Astrocyte of the spinal cord (primary cell): Measurements from ENCODE around the gene CCN5.
A peak's percentile ranks its signal among the peaks of the same experiment; 100 is the strongest.

Source experiments
- DNase-seq: peaks from one replicate; pipeline ENCODE4 v3.0.0; 2011; ENCODE audit warnings: low read depth, low spot score
- H3K4me3 ChIP-seq: 2 replicates; pipeline ENCODE4 v1.5.1; 2011; ENCODE audit warnings: low read depth, mild to moderate bottlenecking, low read length, moderate library complexity
- CTCF ChIP-seq: IDR thresholded peaks from 2 replicates; pipeline ENCODE4 v1.5.1; 2012; ENCODE audit warnings: low read depth, mild to moderate bottlenecking, low read length, inconsistent platforms
- in situ Hi-C: cut with HindIII; loops from 2 replicates; pipeline ENCODE4 v1.10.0; 2017; ENCODE audit warnings: low sequenced_read_pairs

CCN5 gene

GRCh38 chr20:44690781-44691423, 24.3 kb upstream of the CCN5 start:
- in situ Hi-C loops, result no loop called here
- H3K4me3 ChIP-seq, result no peak overlapping the region
- no peak for DNase-seq
- no peak for TF ChIP-seq CTCF

GRCh38 chr20:44691424-44692423, 23.4 kb upstream of the CCN5 start:
- H3K4me3 ChIP-seq, result no peak overlapping the region
- in situ Hi-C loops, result no loop called here
- no peak for DNase-seq
- TF ChIP-seq CTCF, result no peak

- in situ Hi-C loops, result no loop called here
- TF ChIP-seq CTCF, result no peak
- no peak overlapping the region for H3K4me3 ChIP-seq
- peak; percentile 95 for DNase-seq
These were observed 22.2 kb upstream of the CCN5 start for GRCh38 chr20:44692932-44693480.

GRCh38 chr20:44693627-44694026, 21.5 kb upstream of the CCN5 start:
- in situ Hi-C loops, result no loop called here

GRCh38 chr20:44694159-44694558, 21.0 kb upstream of the CCN5 start:
- DNase-seq, result no peak
- H3K4me3 ChIP-seq, result no peak overlapping the region
- in situ Hi-C loops, result no loop called here
- no peak for TF ChIP-seq CTCF

More at GRCh38 chr20:44693627-44694026, 21.5 kb upstream of the CCN5 start:
- no peak for TF ChIP-seq CTCF
- H3K4me3 ChIP-seq, result no peak overlapping the region
- DNase-seq, result no peak

- in situ Hi-C loops, result no loop called here
- no peak for TF ChIP-seq CTCF
- DNase-seq, result no peak
- H3K4me3 ChIP-seq, result no peak overlapping the region
These were observed 19.9 kb upstream of the CCN5 start for GRCh38 chr20:44695295-44695673.
